ENCODE data around the gene UBXN10. TPM values are rescaled to one million over a fixed set of nuclear protein-coding genes. Genes with fewer than 3 reads are reported as not detected.

The UBXN10 gene
- total RNA-seq, 1 donor from 2014 or later, result 0.09 TPM

DNA sequence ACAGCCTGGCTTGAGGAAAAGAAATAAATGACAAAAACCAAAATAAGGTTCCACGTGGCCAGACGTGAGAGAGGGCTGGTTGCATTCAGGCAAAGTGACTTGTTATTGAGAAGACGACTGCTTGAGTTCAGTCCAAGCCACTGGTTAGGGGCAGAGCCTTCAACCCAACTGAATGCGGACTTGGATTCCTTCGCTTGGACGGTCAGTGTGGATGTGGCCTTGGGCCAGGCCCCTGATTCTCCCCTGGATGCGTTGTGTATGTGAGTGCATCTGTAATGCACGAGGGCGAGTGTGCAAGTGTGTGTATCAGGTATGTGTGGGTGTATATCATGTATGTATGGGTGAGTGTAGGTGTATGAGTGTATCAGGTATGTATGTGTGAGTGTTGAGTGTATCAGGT, 44.9 kb upstream of the UBXN10 start:
- Histone ChIP-seq H4K20me1 (ENCODE audit: insufficient read depth, low read length) (no peaks in the 10 kb centered on the region), H3K4me1 (ENCODE audit: insufficient read depth, low read length) (no peaks in the 10 kb centered on the region), H3K27ac (ENCODE audit: low read depth, low read length) (no peak overlapping the region), H3K4me3 (ENCODE audit: insufficient read depth, low read depth, low read length) (no peak overlapping the region), H3K27me3 (ENCODE audit: insufficient read depth, low read length) (peaks cover 3% of the 10 kb centered on the region), H3K9ac (ENCODE audit: low read length) (no peak overlapping the region), H3K4me2 (ENCODE audit: low read length) (no peak overlapping the region), H3K79me2 (ENCODE audit: insufficient read depth, low read length) (no peaks in the 10 kb centered on the region), H3K36me3 (ENCODE audit: insufficient read depth, low read length) (no peaks in the 10 kb centered on the region), H3K9me3 (ENCODE audit: insufficient read depth, low read depth, low read length) (no peaks in the 10 kb centered on the region), H2AFZ (ENCODE audit: low read depth, low read length) (no peak overlapping the region)
- no peak for TF ChIP-seq EZH2 (IDR thresholded peaks at IDR 0.05; ENCODE audit: insufficient read depth, low read length)
- TF ChIP-seq, protein P1, sequence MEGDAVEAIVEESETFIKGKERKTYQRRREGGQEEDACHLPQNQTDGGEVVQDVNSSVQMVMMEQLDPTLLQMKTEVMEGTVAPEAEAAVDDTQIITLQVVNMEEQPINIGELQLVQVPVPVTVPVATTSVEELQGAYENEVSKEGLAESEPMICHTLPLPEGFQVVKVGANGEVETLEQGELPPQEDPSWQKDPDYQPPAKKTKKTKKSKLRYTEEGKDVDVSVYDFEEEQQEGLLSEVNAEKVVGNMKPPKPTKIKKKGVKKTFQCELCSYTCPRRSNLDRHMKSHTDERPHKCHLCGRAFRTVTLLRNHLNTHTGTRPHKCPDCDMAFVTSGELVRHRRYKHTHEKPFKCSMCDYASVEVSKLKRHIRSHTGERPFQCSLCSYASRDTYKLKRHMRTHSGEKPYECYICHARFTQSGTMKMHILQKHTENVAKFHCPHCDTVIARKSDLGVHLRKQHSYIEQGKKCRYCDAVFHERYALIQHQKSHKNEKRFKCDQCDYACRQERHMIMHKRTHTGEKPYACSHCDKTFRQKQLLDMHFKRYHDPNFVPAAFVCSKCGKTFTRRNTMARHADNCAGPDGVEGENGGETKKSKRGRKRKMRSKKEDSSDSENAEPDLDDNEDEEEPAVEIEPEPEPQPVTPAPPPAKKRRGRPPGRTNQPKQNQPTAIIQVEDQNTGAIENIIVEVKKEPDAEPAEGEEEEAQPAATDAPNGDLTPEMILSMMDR (IDR thresholded peaks at IDR 0.05; ENCODE audit: insufficient read depth, low read depth, low read length), result no peak
- Mint-ChIP-seq H3K36me3 (ENCODE audit: low read depth, unreplicated experiment) (no peaks in the 10 kb centered on the region), H3K4me3 (ENCODE audit: unreplicated experiment) (no peak overlapping the region), H3K4me1 (ENCODE audit: low read depth, unreplicated experiment) (no peaks in the 10 kb centered on the region), H3K27ac (ENCODE audit: unreplicated experiment) (no peak overlapping the region), H3K27me3 (ENCODE audit: low read depth, unreplicated experiment) (peaks cover 34% of the 10 kb centered on the region), H3K9me3 (ENCODE audit: unreplicated experiment) (peaks cover 4% of the 10 kb centered on the region)
- FAIRE-seq (no peak), DNase-seq (ENCODE audit: low read depth) (no peak)

GRCh38 chr1:20141466-20141865, 44.4 kb upstream of the UBXN10 start:
- FAIRE-seq (no peak), DNase-seq (ENCODE audit: low read depth) (no peak)
- no peaks in the 10 kb centered on the region for H3K9me3 ChIP-seq (ENCODE audit: insufficient read depth, low read depth, low read length)
- Mint-ChIP-seq H3K4me1 (ENCODE audit: low read depth, unreplicated experiment) (no peaks in the 10 kb centered on the region), H3K36me3 (ENCODE audit: low read depth, unreplicated experiment) (no peaks in the 10 kb centered on the region), H3K27me3 (ENCODE audit: low read depth, unreplicated experiment) (peaks cover 37% of the 10 kb centered on the region), H3K9me3 (ENCODE audit: unreplicated experiment) (no peaks in the 10 kb centered on the region), H3K27ac (ENCODE audit: unreplicated experiment) (no peak overlapping the region), H3K4me3 (ENCODE audit: unreplicated experiment) (no peak overlapping the region)
- H3K9ac ChIP-seq (ENCODE audit: low read length), result no peak overlapping the region
- H4K20me1 ChIP-seq (ENCODE audit: insufficient read depth, low read length), result no peaks in the 10 kb centered on the region
- H3K27me3 ChIP-seq (ENCODE audit: insufficient read depth, low read length), result peaks cover 1% of the 10 kb centered on the region
- H3K36me3 ChIP-seq (ENCODE audit: insufficient read depth, low read length), result no peaks in the 10 kb centered on the region
- no peak for TF ChIP-seq EZH2 (IDR thresholded peaks at IDR 0.05; ENCODE audit: insufficient read depth, low read length)
- TF ChIP-seq, protein P1 (IDR thresholded peaks at IDR 0.05; ENCODE audit: insufficient read depth, low read depth, low read length), result no peak
- H2AFZ ChIP-seq (ENCODE audit: low read depth, low read length), result no peak overlapping the region
- H3K79me2 ChIP-seq (ENCODE audit: insufficient read depth, low read length), result no peaks in the 10 kb centered on the region
- H3K27ac ChIP-seq (ENCODE audit: low read depth, low read length), result no peak overlapping the region
- H3K4me3 ChIP-seq (ENCODE audit: insufficient read depth, low read depth, low read length), result no peak overlapping the region
- no peaks in the 10 kb centered on the region for H3K4me1 ChIP-seq (ENCODE audit: insufficient read depth, low read length)
- H3K4me2 ChIP-seq (ENCODE audit: low read length), result no peak overlapping the region

GRCh38 chr1:20142001-20142710, 43.7 kb upstream of the UBXN10 start:
- Histone ChIP-seq H3K27ac (ENCODE audit: low read depth, low read length) (no peak overlapping the region), H3K36me3 (ENCODE audit: insufficient read depth, low read length) (no peaks in the 10 kb centered on the region), H4K20me1 (ENCODE audit: insufficient read depth, low read length) (no peaks in the 10 kb centered on the region), H3K9me3 (ENCODE audit: insufficient read depth, low read depth, low read length) (no peaks in the 10 kb centered on the region), H3K27me3 (ENCODE audit: insufficient read depth, low read length) (no peaks in the 10 kb centered on the region), H3K79me2 (ENCODE audit: insufficient read depth, low read length) (no peaks in the 10 kb centered on the region), H3K4me2 (ENCODE audit: low read length) (no peak overlapping the region), H3K4me3 (ENCODE audit: insufficient read depth, low read depth, low read length) (no peak overlapping the region), H3K4me1 (ENCODE audit: insufficient read depth, low read length) (no peaks in the 10 kb centered on the region), H3K9ac (ENCODE audit: low read length) (no peak overlapping the region), H2AFZ (ENCODE audit: low read depth, low read length) (no peak overlapping the region)
- DNase-seq (ENCODE audit: low read depth) (no peak), FAIRE-seq (no peak)
- H3K9me3 Mint-ChIP-seq (ENCODE audit: unreplicated experiment), result no peaks in the 10 kb centered on the region
- no peaks in the 10 kb centered on the region for H3K36me3 Mint-ChIP-seq (ENCODE audit: low read depth, unreplicated experiment)
- TF ChIP-seq, protein P1 (IDR thresholded peaks at IDR 0.05; ENCODE audit: insufficient read depth, low read depth, low read length), result no peak
- TF ChIP-seq EZH2 (IDR thresholded peaks at IDR 0.05; ENCODE audit: insufficient read depth, low read length), result no peak
- H3K4me3 Mint-ChIP-seq (ENCODE audit: unreplicated experiment), result no peak overlapping the region
- H3K27me3 Mint-ChIP-seq (ENCODE audit: low read depth, unreplicated experiment), result peaks cover 43% of the 10 kb centered on the region
- H3K27ac Mint-ChIP-seq (ENCODE audit: unreplicated experiment), result no peak overlapping the region
- no peaks in the 10 kb centered on the region for H3K4me1 Mint-ChIP-seq (ENCODE audit: low read depth, unreplicated experiment)

Data from astrocyte (in vitro differentiated cells and primary cell).